OCI-LY3 (cell line): ENCODE measurements around the gene FSTL4.
"Not testable (repeated sequence)": the region's sequence is repeated elsewhere in the genome, so short reads cannot be mapped to it uniquely, and the experiment has no call there.

Experiments used
- H2AFZ ChIP-seq: fragments of 200-600, 300-600 bp; shearing (Covaris generic); 2 replicates; pipeline ENCODE4 v1.6.0; 2014; ENCODE audit warnings: antibody characterized with exemption, low read depth, low read length
- H3K27ac ChIP-seq: fragments of 200-600, 300-600 bp; sonication (generic); 2 replicates; pipeline ENCODE4 v1.5.1; 2014; ENCODE audit warnings: mild to moderate bottlenecking, low read length, moderate library complexity, mixed read lengths
- H3K27me3 ChIP-seq: fragments of 200-600, 300-600 bp; sonication (generic); 2 replicates; pipeline ENCODE4 v1.6.1; 2014; ENCODE audit warnings: low read depth, low read length, mixed read lengths
- H3K36me3 ChIP-seq: fragments of 200-600, 300-600 bp; sonication (generic); replicated peaks from 2 replicates; pipeline ENCODE3; 2014; ENCODE audit warnings: low read depth, low read length, mixed read lengths
- H3K4me1 ChIP-seq: fragments of 300-600, 200-600 bp; sonication (generic); 2 replicates; pipeline ENCODE4 v1.6.1; 2014; ENCODE audit warnings: low read length, mixed read lengths
- H3K4me2 ChIP-seq: fragments of 200-600, 300-600 bp; sonication (generic); 2 replicates; pipeline ENCODE4 v1.6.1; 2014; ENCODE audit warnings: low read length, mixed read lengths
- H3K4me3 ChIP-seq: fragments of 300-600, 200-600 bp; sonication (generic); 2 replicates; pipeline ENCODE4 v1.5.1; 2014; ENCODE audit warnings: antibody characterized with exemption, mild to moderate bottlenecking, low read length, moderate library complexity
- H3K79me2 ChIP-seq: fragments of 300-600, 200-600 bp; shearing (Covaris generic); 2 replicates; pipeline ENCODE4 v1.6.1; 2014; ENCODE audit warnings: mild to moderate bottlenecking, low read length, mixed read lengths
- H3K9ac ChIP-seq: fragments of 300-600, 200-600 bp; shearing (Covaris generic); 2 replicates; pipeline ENCODE4 v1.6.0; 2014; ENCODE audit warnings: mild to moderate bottlenecking, low read length, moderate library complexity
- H3K9me3 ChIP-seq: fragments of 200-600, 300-600 bp; shearing (Covaris generic); 2 replicates; pipeline ENCODE4 v1.6.1; 2014; ENCODE audit warnings: low read length, mixed read lengths; ENCODE audit not compliant: insufficient read depth
- H4K20me1 ChIP-seq: fragments of 200-600, 300-600 bp; sonication (generic); 2 replicates; pipeline ENCODE4 v1.6.1; 2016; ENCODE audit warnings: low read length, mixed read lengths; ENCODE audit not compliant: insufficient read depth
- EZH2phosphoT487 ChIP-seq: fragments of 200-600 bp; shearing (Covaris generic); IDR thresholded peaks from 2 replicates; pipeline ENCODE4 v1.6.1; 2018; ENCODE audit warnings: antibody characterized with exemption, mixed run types, low read depth
- TF ChIP-seq, protein P1 (sequence below): fragments of 200-600, 300-600 bp; sonication (generic); IDR thresholded peaks from 2 replicates; pipeline ENCODE4 v1.5.1; 2014; ENCODE audit warnings: antibody characterized with exemption, low read length, low read depth

Gene FSTL4

DNA sequence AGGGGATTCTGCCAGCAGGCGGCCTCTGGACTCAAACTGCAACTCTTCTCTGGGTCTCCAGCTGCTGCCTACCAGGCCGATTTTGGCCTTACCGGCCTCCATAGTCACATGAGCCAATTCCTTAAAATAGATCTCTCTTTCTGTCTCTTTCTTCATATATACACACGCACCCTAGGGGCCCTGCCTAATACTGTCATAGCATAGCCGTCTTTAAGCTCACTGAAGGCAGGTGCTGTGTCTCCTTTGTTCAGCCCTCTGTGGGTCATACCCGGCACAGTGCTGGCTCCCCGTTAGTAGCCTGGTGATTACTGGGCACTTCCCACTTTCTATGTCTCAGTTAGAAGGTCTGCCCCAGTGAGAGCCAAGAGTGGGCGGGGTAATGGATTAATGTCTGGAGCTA is 419.6 kb downstream of the FSTL4 start:
- Histone ChIP-seq H3K9me3 (no peaks in the 10 kb centered on the region), H2AFZ (no peak overlapping the region), H3K36me3 (no peaks in the 10 kb centered on the region), H3K9ac (no peak overlapping the region), H3K79me2 (no peaks in the 10 kb centered on the region), H3K27ac (no peak overlapping the region), H4K20me1 (no peaks in the 10 kb centered on the region), H3K4me2 (no peak overlapping the region), H3K4me1 (no peaks in the 10 kb centered on the region), H3K27me3 (no peaks in the 10 kb centered on the region), H3K4me3 (no peak overlapping the region)
- TF ChIP-seq, protein P1, sequence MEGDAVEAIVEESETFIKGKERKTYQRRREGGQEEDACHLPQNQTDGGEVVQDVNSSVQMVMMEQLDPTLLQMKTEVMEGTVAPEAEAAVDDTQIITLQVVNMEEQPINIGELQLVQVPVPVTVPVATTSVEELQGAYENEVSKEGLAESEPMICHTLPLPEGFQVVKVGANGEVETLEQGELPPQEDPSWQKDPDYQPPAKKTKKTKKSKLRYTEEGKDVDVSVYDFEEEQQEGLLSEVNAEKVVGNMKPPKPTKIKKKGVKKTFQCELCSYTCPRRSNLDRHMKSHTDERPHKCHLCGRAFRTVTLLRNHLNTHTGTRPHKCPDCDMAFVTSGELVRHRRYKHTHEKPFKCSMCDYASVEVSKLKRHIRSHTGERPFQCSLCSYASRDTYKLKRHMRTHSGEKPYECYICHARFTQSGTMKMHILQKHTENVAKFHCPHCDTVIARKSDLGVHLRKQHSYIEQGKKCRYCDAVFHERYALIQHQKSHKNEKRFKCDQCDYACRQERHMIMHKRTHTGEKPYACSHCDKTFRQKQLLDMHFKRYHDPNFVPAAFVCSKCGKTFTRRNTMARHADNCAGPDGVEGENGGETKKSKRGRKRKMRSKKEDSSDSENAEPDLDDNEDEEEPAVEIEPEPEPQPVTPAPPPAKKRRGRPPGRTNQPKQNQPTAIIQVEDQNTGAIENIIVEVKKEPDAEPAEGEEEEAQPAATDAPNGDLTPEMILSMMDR = no peak
- TF ChIP-seq EZH2phosphoT487 = no peak

DNA sequence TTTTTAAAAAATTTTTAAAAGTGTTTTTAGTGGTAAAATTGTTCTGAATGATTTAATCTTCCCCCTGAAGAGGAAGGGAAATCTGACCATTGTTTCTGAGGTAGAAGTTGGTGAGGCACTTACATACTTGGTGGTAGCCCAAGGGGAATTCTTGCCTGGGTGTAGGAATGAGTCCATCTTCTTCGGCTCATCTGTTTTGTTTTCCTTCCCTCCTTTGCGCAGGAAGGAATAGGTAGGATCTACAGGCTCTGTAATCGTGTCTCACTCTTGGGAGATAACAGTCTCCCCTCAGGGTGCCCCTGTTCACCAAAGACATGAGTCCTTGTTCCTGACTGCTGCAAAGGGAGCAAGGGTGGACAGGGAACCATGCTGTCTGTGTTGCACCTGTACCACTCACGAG is 422.5 kb downstream of the FSTL4 start:
- no peak overlapping the region for H3K4me2 ChIP-seq
- no peaks in the 10 kb centered on the region for H3K9me3 ChIP-seq
- TF ChIP-seq EZH2phosphoT487 = no peak
- TF ChIP-seq, protein P1 = no peak
- no peaks in the 10 kb centered on the region for H3K27me3 ChIP-seq
- H3K4me3 ChIP-seq = no peak overlapping the region
- H4K20me1 ChIP-seq = no peaks in the 10 kb centered on the region
- H3K9ac ChIP-seq = no peak overlapping the region
- H3K79me2 ChIP-seq = no peaks in the 10 kb centered on the region
- no peaks in the 10 kb centered on the region for H3K36me3 ChIP-seq
- no peak overlapping the region for H3K27ac ChIP-seq
- no peaks in the 10 kb centered on the region for H3K4me1 ChIP-seq
- no peak overlapping the region for H2AFZ ChIP-seq

DNA sequence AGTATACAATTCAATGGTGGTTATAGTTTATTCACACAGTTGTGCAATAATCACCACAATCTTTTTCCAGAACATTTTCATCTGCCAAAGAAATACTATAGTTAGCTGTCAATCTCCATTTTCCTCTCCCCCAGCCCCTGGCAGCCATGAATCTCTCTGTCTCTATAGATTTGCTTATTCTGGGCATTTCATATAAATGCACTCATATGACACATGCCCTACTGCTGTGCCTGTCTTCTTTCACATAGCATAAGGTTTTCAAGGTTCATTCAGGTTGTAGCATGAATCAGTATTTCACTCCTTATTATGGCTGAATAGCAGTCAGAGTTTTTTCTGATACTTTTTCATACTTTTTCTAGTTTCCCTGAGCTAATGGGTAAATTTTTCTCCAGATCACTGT is 432.9 kb downstream of the FSTL4 start:
- no peaks in the 10 kb centered on the region for H3K27me3 ChIP-seq
- H4K20me1 ChIP-seq = no peaks in the 10 kb centered on the region
- no peaks in the 10 kb centered on the region for H3K4me1 ChIP-seq
- no peak overlapping the region for H3K4me2 ChIP-seq
- H2AFZ ChIP-seq = no peak overlapping the region
- no peak overlapping the region for H3K4me3 ChIP-seq
- no peaks in the 10 kb centered on the region for H3K36me3 ChIP-seq
- no peaks in the 10 kb centered on the region for H3K9me3 ChIP-seq
- no peaks in the 10 kb centered on the region for H3K79me2 ChIP-seq
- H3K9ac ChIP-seq = no peak overlapping the region
- TF ChIP-seq EZH2phosphoT487 = no peak
- TF ChIP-seq, protein P1 = no peak
- no peak overlapping the region for H3K27ac ChIP-seq

DNA sequence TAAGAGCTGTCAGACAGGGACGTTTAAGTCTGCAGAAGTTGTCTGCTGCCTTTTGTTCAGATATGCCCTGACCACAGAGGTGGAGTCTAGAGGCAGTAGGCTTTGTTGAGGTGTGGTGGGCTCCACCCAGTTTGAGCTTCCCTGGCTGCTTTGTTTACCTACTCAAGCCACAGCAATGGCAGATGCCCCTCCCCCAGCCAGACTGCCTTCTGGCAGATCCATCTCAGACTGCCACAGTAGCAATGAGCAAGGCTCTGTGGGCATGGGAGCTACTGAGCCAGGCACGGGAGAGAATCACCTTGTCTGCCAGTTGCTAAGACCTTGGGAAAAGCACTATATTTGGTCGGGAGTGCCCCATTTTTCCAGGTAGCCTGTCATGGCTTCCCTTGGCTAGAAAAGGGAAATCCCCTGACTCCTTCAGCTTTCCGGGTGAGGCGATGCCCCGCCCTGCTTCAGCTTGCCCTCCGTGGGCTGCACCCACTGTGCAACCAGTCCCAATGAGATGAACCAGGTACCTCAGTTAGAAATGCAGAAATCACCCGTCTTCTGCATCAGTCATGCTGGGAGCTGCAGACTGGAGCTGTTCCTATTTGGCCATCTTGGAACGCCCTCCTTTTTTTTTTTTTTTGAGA is 441.5 kb downstream of the FSTL4 start:
- H3K36me3 ChIP-seq, H3K79me2 ChIP-seq, H3K4me3 ChIP-seq, H3K27ac ChIP-seq, H2AFZ ChIP-seq, H3K9ac ChIP-seq, H3K4me1 ChIP-seq, H4K20me1 ChIP-seq, H3K27me3 ChIP-seq, H3K4me2 ChIP-seq, H3K9me3 ChIP-seq: not testable (repeated sequence)

- Histone ChIP-seq H2AFZ (no peak overlapping the region), H3K27me3 (no peaks in the 10 kb centered on the region), H3K27ac (no peak overlapping the region), H3K9me3 (no peaks in the 10 kb centered on the region), H3K4me3 (no peak overlapping the region), H3K9ac (no peak overlapping the region), H3K4me2 (no peak overlapping the region), H3K79me2 (no peaks in the 10 kb centered on the region), H3K4me1 (no peaks in the 10 kb centered on the region), H3K36me3 (no peaks in the 10 kb centered on the region), H4K20me1 (no peaks in the 10 kb centered on the region)
- TF ChIP-seq, protein P1 = no peak
- no peak for TF ChIP-seq EZH2phosphoT487
Observed at GRCh38 chr5:133164759-133165158, 447.6 kb downstream of the FSTL4 start.
